Keratinocyte (primary cell): ENCODE results near the gene FAM120B. TPM values are rescaled to one million over a fixed set of nuclear protein-coding genes. Genes with fewer than 3 reads are reported as not detected.

ENCODE experiments used
- DNase-seq: peaks from one replicate; pipeline ENCODE4 v3.0.0-alpha.2; 2011; ENCODE audit warnings: low read depth, missing footprints, low spot score
- FAIRE-seq: peaks from 2 replicates; lab custom pipeline; 2011; peaks lifted over from hg19 to GRCh38; lab: Jason Lieb, UNC
- H2AFZ ChIP-seq: 2 replicates; pipeline ENCODE4 v1.6.0; 2012; ENCODE audit warnings: low read length, control low read depth, inconsistent platforms; ENCODE audit not compliant: control insufficient read depth
- H3K27ac ChIP-seq: 2 replicates; pipeline ENCODE4 v1.5.1; 2011; ENCODE audit warnings: low read length; ENCODE audit not compliant: control insufficient read depth, insufficient read depth
- H3K27me3 ChIP-seq: 3 replicates; pipeline ENCODE4 v1.6.0; 2011; ENCODE audit warnings: low read length; ENCODE audit not compliant: control insufficient read depth, insufficient read depth; ENCODE audit errors: extremely low read depth
- H3K36me3 ChIP-seq, 2 experiments: 2 replicates in 1 of 2; 3 replicates in 1 of 2; pipeline ENCODE4 v1.5.1; 2011; ENCODE audit warnings: low read length in 2 of 2, mild to moderate bottlenecking in 1 of 2; ENCODE audit not compliant: control insufficient read depth in 2 of 2, insufficient read depth in 2 of 2; ENCODE audit errors: extremely low read depth in 1 of 2
- H3K4me1 ChIP-seq: 3 replicates; pipeline ENCODE4 v1.5.1; 2011; ENCODE audit warnings: low read length; ENCODE audit not compliant: control insufficient read depth, insufficient read depth; ENCODE audit errors: extremely low read depth
- H3K4me2 ChIP-seq: 3 replicates; pipeline ENCODE4 v1.6.0; 2011; ENCODE audit warnings: low read depth, low read length; ENCODE audit not compliant: control insufficient read depth, insufficient read depth; ENCODE audit errors: extremely low read depth
- H3K4me3 ChIP-seq, 3 experiments: fragments of 200-600 bp in 1 of 3; sonication (generic) in 1 of 3; 2 replicates in 2 of 3; 3 replicates in 1 of 3; pipeline ENCODE4 v1.5.1; 2011 to 2016; ENCODE audit warnings: low read length in 3 of 3, mild to moderate bottlenecking in 3 of 3, control low read depth in 2 of 3, inconsistent platforms in 1 of 3, low read depth in 1 of 3, mixed read lengths in 1 of 3, mixed run types in 1 of 3, moderate library complexity in 1 of 3; ENCODE audit not compliant: control insufficient read depth in 2 of 3, insufficient read depth in 2 of 3; ENCODE audit errors: extremely low read depth in 1 of 3
- H3K79me2 ChIP-seq: 2 replicates; pipeline ENCODE4 v1.6.0; 2012; ENCODE audit warnings: low read length; ENCODE audit not compliant: control insufficient read depth, insufficient read depth
- H3K9ac ChIP-seq: 3 replicates; pipeline ENCODE4 v1.6.0; 2011; ENCODE audit warnings: low read length; ENCODE audit not compliant: control insufficient read depth, insufficient read depth; ENCODE audit errors: extremely low read depth
- H3K9me1 ChIP-seq: 3 replicates; pipeline ENCODE4 v1.6.0; 2011; ENCODE audit warnings: low read length; ENCODE audit not compliant: control insufficient read depth, insufficient read depth; ENCODE audit errors: extremely low read depth
- H3K9me3 ChIP-seq: 2 replicates; pipeline ENCODE4 v1.5.1; 2012; ENCODE audit warnings: low read depth, low read length; ENCODE audit not compliant: control insufficient read depth
- H4K20me1 ChIP-seq: 3 replicates; pipeline ENCODE4 v1.6.0; 2011; ENCODE audit warnings: low read length; ENCODE audit not compliant: control insufficient read depth, insufficient read depth; ENCODE audit errors: extremely low read depth
- EZH2 ChIP-seq: IDR thresholded peaks from one replicate; pipeline ENCODE4 v1.6.1; 2012; ENCODE audit warnings: inconsistent platforms, mild to moderate bottlenecking, low read length, moderate library complexity
- dilution Hi-C: fragments of 300-500 bp; cut with MboI; formaldehyde crosslinking; loops from one replicate; pipeline ENCODE4 v1.7.0; 2020; ENCODE audit warnings: low sequenced_read_pairs; ENCODE audit not compliant: extremely low pct_ligation_motif_present
- polyA plus RNA-seq, 5 experiments: library from polyadenylated mRNA; depleted of rRNA in 3 of 5; stranded (reverse) in 3 of 5; stranded (forward) in 1 of 5; unstranded in 1 of 5; fragments of >200 nt; gene quantifications; 1 replicate in 1 of 5; 2 replicates in 3 of 5; 3 replicates in 1 of 5; pipeline versions ENCODE4 v1.2.1 to v1.2.3, GENCODE V29; 2011 to 2012; ENCODE audit warnings: missing spikeins in 2 of 5, low read depth in 1 of 5, low replicate concordance in 1 of 5
- small RNA-seq, 3 experiments: library from RNA; depleted of rRNA; stranded (forward); fragments of <200 nt; gene quantifications; one replicate each; pipeline ENCODE3, GENCODE V24; 2012; ENCODE audit warnings: low read depth in 3 of 3, low replicate concordance in 1 of 3; ENCODE audit not compliant: insufficient read length in 3 of 3
- TF ChIP-seq, protein P1 (sequence below), 3 experiments: IDR thresholded peaks in 1 of 3; conservative IDR thresholded peaks in 1 of 3; optimal IDR thresholded peaks in 1 of 3; 2 replicates in 2 of 3; 3 replicates in 1 of 3; pipeline versions ENCODE3 to v1.5.1; 2011; ENCODE audit warnings: low read length in 3 of 3, mild to moderate bottlenecking in 3 of 3, moderate library complexity in 2 of 3, control low read depth in 1 of 3, inconsistent platforms in 1 of 3; ENCODE audit not compliant: insufficient read depth in 2 of 3; ENCODE audit errors: extremely low read depth in 1 of 3

Gene FAM120B
- polyA plus RNA-seq, 1 donor (not counting 4 experiments of a cell fraction or from before 2014, with no cell fraction given): 17.4 TPM

- no peaks in the 10 kb centered on the region for H3K9me1 ChIP-seq
- no peak overlapping the region for H3K9ac ChIP-seq
- H3K27me3 ChIP-seq: peaks cover 9% of the 10 kb centered on the region
- no peak for DNase-seq
- no peak overlapping the region for H3K4me3 ChIP-seq
- H3K27ac ChIP-seq: no peak overlapping the region
- no peak overlapping the region for H3K4me2 ChIP-seq
- dilution Hi-C loops: no loop called here
- peaks cover 3% of the 10 kb centered on the region for H3K9me3 ChIP-seq
- no peak for FAIRE-seq
- TF ChIP-seq, protein P1, sequence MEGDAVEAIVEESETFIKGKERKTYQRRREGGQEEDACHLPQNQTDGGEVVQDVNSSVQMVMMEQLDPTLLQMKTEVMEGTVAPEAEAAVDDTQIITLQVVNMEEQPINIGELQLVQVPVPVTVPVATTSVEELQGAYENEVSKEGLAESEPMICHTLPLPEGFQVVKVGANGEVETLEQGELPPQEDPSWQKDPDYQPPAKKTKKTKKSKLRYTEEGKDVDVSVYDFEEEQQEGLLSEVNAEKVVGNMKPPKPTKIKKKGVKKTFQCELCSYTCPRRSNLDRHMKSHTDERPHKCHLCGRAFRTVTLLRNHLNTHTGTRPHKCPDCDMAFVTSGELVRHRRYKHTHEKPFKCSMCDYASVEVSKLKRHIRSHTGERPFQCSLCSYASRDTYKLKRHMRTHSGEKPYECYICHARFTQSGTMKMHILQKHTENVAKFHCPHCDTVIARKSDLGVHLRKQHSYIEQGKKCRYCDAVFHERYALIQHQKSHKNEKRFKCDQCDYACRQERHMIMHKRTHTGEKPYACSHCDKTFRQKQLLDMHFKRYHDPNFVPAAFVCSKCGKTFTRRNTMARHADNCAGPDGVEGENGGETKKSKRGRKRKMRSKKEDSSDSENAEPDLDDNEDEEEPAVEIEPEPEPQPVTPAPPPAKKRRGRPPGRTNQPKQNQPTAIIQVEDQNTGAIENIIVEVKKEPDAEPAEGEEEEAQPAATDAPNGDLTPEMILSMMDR (optimal IDR thresholded peaks at IDR 0.05 in 1 of 3, IDR thresholded peaks at IDR 0.05 in 1 of 3, conservative IDR thresholded peaks at IDR 0.05 in 1 of 3; ENCODE audit: extremely low read depth in 1 of 3, insufficient read depth in 2 of 3, low read length in 3 of 3): no peak
- TF ChIP-seq EZH2: no peak
- no peaks in the 10 kb centered on the region for H3K36me3 ChIP-seq
- no peaks in the 10 kb centered on the region for H3K4me1 ChIP-seq
- no peaks in the 10 kb centered on the region for H3K79me2 ChIP-seq
- no peak overlapping the region for H2AFZ ChIP-seq
- no peaks in the 10 kb centered on the region for H4K20me1 ChIP-seq
These were observed 148.9 kb downstream of the FAM120B start for GRCh38 chr6:170455335-170455979.

DNA sequence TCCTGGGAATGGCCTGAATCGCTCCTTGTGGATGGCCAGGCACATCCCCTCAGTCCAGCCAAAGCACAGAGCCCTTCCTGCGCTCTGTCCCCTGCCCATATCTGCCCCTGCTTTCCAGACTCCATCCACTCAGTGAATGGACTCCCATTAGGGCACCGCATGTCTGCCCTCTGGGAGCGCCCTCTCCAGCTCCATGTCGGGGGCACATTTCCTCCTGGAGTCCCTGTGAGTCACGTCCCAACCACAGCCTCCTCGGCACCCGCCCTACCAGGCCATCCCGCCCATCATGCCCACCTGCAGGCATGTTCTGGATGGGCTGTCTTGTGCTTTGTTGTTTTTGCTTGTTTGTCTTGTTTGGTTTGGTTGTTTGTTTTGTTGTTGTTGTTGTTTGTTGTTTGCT lies 149.8 kb downstream of the FAM120B start:
- DNase-seq: no peak
- dilution Hi-C loops: no loop called here
- no peak for FAIRE-seq

More for the DNA sequence above, 149.8 kb downstream of the FAM120B start:
- Histone ChIP-seq H3K4me1 (no peaks in the 10 kb centered on the region), H3K36me3 (no peaks in the 10 kb centered on the region), H2AFZ (no peak overlapping the region), H4K20me1 (no peaks in the 10 kb centered on the region), H3K9me1 (no peaks in the 10 kb centered on the region), H3K79me2 (no peaks in the 10 kb centered on the region), H3K27me3 (peaks cover 10% of the 10 kb centered on the region), H3K4me3 (no peak overlapping the region), H3K27ac (no peak overlapping the region), H3K9me3 (peaks cover 3% of the 10 kb centered on the region), H3K4me2 (no peak overlapping the region), H3K9ac (no peak overlapping the region)
- TF ChIP-seq, protein P1 (optimal IDR thresholded peaks at IDR 0.05 in 1 of 3, IDR thresholded peaks at IDR 0.05 in 1 of 3, conservative IDR thresholded peaks at IDR 0.05 in 1 of 3; ENCODE audit: extremely low read depth in 1 of 3, insufficient read depth in 2 of 3, low read length in 3 of 3): no peak
- no peak for TF ChIP-seq EZH2

Small RNAs within 50 kb of the gene (small RNA-seq; reads per million reads assigned to genes)
- gene MIR4644: 0 reads per million in 3 experiments

Other genes starting within 250 kb of the FAM120B start
- gene DLL1, start 15.7 kb upstream of the FAM120B start, polyA plus RNA-seq: 6.5 to 14.2 TPM (median 8.2 TPM) in 3 replicates
- 339 to 438 TPM (median 430 TPM) in 3 replicates for gene PSMB1, start 246.5 kb downstream of the FAM120B start, polyA plus RNA-seq
- 14.8 to 17.3 TPM (median 15.8 TPM) in 3 replicates for gene TBP, start 247.6 kb downstream of the FAM120B start, polyA plus RNA-seq